A673 (cell line): ENCODE results near the gene TOP3B. TPM values are rescaled to one million over a fixed set of nuclear protein-coding genes. Genes with fewer than 3 reads are reported as not detected.

Source experiments
- BruUV-seq: library from RNA; stranded (reverse); fragments of 400-500 nt; replicated peaks from 2 replicates; lab custom pipeline; 2021; lab: Mats Ljungman, UMichigan
- CTCF ChIA-PET: fragments of 300-600 bp; sonication (Branson Sonifier 250); formaldehyde crosslinking; loops from one replicate; lab custom pipeline; 2022; ENCODE audit warnings: antibody characterized with exemption; lab: Charles Lee
- POLR2A ChIA-PET: fragments of 300-600 bp; sonication (Branson Sonifier 250); formaldehyde crosslinking; loops from one replicate; lab custom pipeline; 2022; ENCODE audit warnings: antibody characterized with exemption; ENCODE audit not compliant: low non-redundant PET; lab: Charles Lee
- DNase-seq: peaks from one replicate; pipeline ENCODE4 v3.0.0-alpha.2; 2015; ENCODE audit warnings: low spot score
- H3K27ac ChIP-seq: fragments of 200-600 bp; sonication (generic); 2 replicates; pipeline ENCODE4 v1.5.1; 2016; ENCODE audit warnings: mixed run types, low read depth, mild to moderate bottlenecking, mixed read lengths, antibody characterized with exemption, low read length; ENCODE audit not compliant: poor library complexity, severe bottlenecking
- H3K27me3 ChIP-seq: fragments of 200-600 bp; sonication (generic); replicated peaks from 2 replicates; pipeline ENCODE4 v1.6.1; 2017; ENCODE audit warnings: mixed run types, low read depth, mild to moderate bottlenecking, mixed read lengths, antibody characterized with exemption, low read length; ENCODE audit not compliant: insufficient read depth, poor library complexity
- H3K36me3 ChIP-seq: fragments of 200-600 bp; sonication (generic); 2 replicates; pipeline ENCODE4 v1.6.1; 2016; ENCODE audit warnings: mixed run types, mild to moderate bottlenecking, mixed read lengths, antibody characterized with exemption, low read length; ENCODE audit not compliant: insufficient read depth, poor library complexity, severe bottlenecking
- H3K4me1 ChIP-seq: fragments of 200-600 bp; sonication (generic); 2 replicates; pipeline ENCODE4 v1.6.1; 2017; ENCODE audit warnings: mixed run types, mild to moderate bottlenecking, mixed read lengths, antibody characterized with exemption, low read length; ENCODE audit not compliant: insufficient read depth, poor library complexity, severe bottlenecking
- H3K4me3 ChIP-seq: fragments of 200-600 bp; sonication (generic); 2 replicates; pipeline ENCODE4 v1.5.1; 2016; ENCODE audit warnings: low read depth, mixed run types, mild to moderate bottlenecking, mixed read lengths, low read length; ENCODE audit not compliant: poor library complexity, severe bottlenecking
- H3K9me3 ChIP-seq: fragments of 200-600 bp; sonication (generic); 2 replicates; pipeline ENCODE4 v1.6.1; 2016; ENCODE audit warnings: mixed run types, low read depth, mild to moderate bottlenecking, mixed read lengths, antibody characterized with exemption, low read length; ENCODE audit not compliant: poor library complexity, severe bottlenecking
- EZH2 ChIP-seq: fragments of 200-600 bp; sonication (generic); IDR thresholded peaks from 2 replicates; pipeline ENCODE4 v1.6.1; 2017; ENCODE audit warnings: borderline replicate concordance, low read depth, mild to moderate bottlenecking, mixed read lengths, antibody characterized with exemption, low read length; ENCODE audit not compliant: poor library complexity, severe bottlenecking
- intact Hi-C: fragments of 100-400 bp; cut with micrococcal nuclease; formaldehyde crosslinking; loops from one replicate; pipeline ENCODE4 v1.10.0; 2022; ENCODE audit not compliant: unreplicated experiment
- total RNA-seq: library from RNA; stranded (reverse); gene quantifications from 2 replicates; pipeline ENCODE4 v1.2.3, GENCODE V29; 2021
- TF ChIP-seq, protein P1 (sequence below): fragments of 300-800, 200-600 bp; sonication (generic); conservative IDR thresholded peaks from 2 replicates; pipeline ENCODE4 v1.5.1; 2017; ENCODE audit warnings: low read depth, mild to moderate bottlenecking, antibody characterized with exemption, low read length, moderate library complexity, mixed read lengths

The TOP3B gene
- total RNA-seq, 1 experiment from 2014 or later, result 60.2 TPM

DNA sequence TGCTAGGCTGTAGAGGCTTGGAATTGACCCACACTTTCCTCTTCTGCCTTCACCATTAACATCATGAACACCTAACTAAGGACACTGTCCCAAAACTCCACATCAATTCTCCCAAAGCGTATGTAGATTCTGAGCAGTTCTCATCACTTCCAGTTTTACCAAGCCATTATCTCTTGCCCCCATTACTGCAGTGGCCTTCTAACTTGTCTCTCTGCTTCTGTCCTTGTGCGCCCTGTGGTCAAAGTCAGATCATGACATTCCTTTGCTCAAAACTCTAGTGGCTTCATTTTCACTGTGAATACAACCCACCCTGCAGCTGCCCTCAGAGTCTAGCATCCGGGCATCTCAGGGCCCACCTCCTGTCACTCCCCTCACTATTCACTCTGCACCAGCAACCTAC is 13.1 kb upstream of the TOP3B start:
- ChIA-PET POLR2A (no interaction called here), CTCF (no interaction called here)
- intact Hi-C loops, result no loop called here
- Histone ChIP-seq H3K4me1 (no peaks in the 10 kb centered on the region), H3K4me3 (no peak overlapping the region), H3K27me3 (peaks cover 5% of the 10 kb centered on the region), H3K9me3 (no peaks in the 10 kb centered on the region), H3K36me3 (no peaks in the 10 kb centered on the region), H3K27ac (no peak overlapping the region)
- no TSS peak for BruUV-seq
- no peak for DNase-seq
- no peak for TF ChIP-seq EZH2
- TF ChIP-seq, protein P1, sequence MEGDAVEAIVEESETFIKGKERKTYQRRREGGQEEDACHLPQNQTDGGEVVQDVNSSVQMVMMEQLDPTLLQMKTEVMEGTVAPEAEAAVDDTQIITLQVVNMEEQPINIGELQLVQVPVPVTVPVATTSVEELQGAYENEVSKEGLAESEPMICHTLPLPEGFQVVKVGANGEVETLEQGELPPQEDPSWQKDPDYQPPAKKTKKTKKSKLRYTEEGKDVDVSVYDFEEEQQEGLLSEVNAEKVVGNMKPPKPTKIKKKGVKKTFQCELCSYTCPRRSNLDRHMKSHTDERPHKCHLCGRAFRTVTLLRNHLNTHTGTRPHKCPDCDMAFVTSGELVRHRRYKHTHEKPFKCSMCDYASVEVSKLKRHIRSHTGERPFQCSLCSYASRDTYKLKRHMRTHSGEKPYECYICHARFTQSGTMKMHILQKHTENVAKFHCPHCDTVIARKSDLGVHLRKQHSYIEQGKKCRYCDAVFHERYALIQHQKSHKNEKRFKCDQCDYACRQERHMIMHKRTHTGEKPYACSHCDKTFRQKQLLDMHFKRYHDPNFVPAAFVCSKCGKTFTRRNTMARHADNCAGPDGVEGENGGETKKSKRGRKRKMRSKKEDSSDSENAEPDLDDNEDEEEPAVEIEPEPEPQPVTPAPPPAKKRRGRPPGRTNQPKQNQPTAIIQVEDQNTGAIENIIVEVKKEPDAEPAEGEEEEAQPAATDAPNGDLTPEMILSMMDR, result no peak

DNA sequence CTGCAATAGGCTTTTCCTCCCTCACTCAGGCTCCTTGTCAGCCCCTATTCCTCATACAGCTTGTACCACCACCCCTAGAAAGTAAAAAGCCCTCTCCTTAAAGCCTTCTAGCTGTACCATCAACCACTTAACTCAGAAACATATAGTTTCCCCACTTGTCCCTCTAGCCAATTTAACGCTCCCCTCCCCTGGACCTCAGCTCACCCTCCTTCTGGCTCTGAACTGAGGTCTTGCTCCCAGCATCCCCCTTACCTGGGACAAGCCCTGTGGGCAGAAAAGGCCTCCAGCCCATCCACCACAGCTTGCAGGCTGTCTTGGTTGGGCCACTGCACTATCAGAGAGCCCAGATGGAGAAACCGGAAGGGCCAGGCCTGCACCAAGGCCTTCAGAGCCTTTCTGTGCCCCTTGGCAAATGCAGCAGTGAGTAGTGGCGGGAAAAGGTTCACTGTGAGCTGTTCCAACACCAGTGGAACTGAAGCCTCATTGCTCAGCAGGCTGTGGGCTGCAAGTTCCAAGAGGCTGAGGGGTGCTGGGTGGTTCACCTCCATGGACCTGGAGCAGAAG is 12.4 kb upstream of the TOP3B start:
- H3K27ac ChIP-seq, result no peak overlapping the region
- no peaks in the 10 kb centered on the region for H3K4me1 ChIP-seq
- intact Hi-C loops, result no loop called here
- TF ChIP-seq, protein P1, result no peak
- TF ChIP-seq EZH2, result no peak
- H3K9me3 ChIP-seq, result no peaks in the 10 kb centered on the region
- H3K36me3 ChIP-seq, result no peaks in the 10 kb centered on the region
- ChIA-PET POLR2A (no interaction called here), CTCF (no interaction called here)
- H3K4me3 ChIP-seq, result no peak overlapping the region
- DNase-seq, result no peak
- no TSS peak for BruUV-seq
- peaks cover 5% of the 10 kb centered on the region for H3K27me3 ChIP-seq

DNA sequence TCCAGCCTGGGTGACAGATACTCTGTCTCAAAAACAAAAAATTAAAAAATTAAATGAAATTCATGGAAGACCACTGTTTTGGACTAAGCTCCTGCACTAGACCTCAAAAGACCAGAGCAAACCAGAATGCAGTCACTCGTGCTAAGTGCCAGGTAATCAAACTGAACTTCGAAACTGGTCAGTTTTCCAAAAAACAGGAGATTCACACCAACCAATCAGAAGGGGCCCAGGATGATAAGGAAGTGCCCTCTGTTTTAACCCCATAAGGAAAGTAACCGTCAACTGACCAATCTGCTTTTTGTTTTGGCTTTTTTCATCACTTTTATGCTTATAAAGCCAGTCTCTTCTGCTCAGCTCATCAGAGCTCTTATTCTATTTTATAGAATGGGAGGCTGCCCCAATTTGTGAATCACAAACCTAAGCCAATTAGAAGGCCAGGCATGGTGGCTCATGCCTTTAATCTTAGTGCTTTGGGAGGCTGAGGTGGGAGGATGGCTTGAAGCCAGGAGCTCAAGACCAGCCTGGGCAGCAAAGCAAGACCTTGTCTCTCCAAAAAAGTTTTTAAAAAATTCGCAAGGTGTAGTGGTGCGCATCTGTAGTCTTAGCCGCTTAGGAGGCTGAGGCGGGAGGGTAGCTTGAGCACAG is 10.1 kb upstream of the TOP3B start:
- no peak overlapping the region for H3K27ac ChIP-seq
- no TSS peak for BruUV-seq
- no peaks in the 10 kb centered on the region for H3K36me3 ChIP-seq
- no peaks in the 10 kb centered on the region for H3K27me3 ChIP-seq
- no peaks in the 10 kb centered on the region for H3K4me1 ChIP-seq
- intact Hi-C loops, result no loop called here
- DNase-seq, result no peak
- no peak for TF ChIP-seq EZH2
- TF ChIP-seq, protein P1, result no peak
- CTCF ChIA-PET, result no interaction called here
- no peak overlapping the region for H3K4me3 ChIP-seq
- no peaks in the 10 kb centered on the region for H3K9me3 ChIP-seq
- POLR2A ChIA-PET, result no interaction called here
